Astrocyte (in vitro differentiated cells and primary cell): ENCODE results near the gene TRIM47.

Experiments
- EZH2 ChIP-seq: IDR thresholded peaks from 2 replicates; pipeline ENCODE4 v1.6.1; 2012; ENCODE audit warnings: mild to moderate bottlenecking, low read length, inconsistent platforms; ENCODE audit not compliant: insufficient read depth
- TF ChIP-seq, protein P1 (sequence below): IDR thresholded peaks from 2 replicates; pipeline ENCODE4 v1.5.1; 2011; ENCODE audit warnings: low read depth, mild to moderate bottlenecking, inconsistent platforms, low read length, moderate library complexity; ENCODE audit not compliant: insufficient read depth

DNA sequence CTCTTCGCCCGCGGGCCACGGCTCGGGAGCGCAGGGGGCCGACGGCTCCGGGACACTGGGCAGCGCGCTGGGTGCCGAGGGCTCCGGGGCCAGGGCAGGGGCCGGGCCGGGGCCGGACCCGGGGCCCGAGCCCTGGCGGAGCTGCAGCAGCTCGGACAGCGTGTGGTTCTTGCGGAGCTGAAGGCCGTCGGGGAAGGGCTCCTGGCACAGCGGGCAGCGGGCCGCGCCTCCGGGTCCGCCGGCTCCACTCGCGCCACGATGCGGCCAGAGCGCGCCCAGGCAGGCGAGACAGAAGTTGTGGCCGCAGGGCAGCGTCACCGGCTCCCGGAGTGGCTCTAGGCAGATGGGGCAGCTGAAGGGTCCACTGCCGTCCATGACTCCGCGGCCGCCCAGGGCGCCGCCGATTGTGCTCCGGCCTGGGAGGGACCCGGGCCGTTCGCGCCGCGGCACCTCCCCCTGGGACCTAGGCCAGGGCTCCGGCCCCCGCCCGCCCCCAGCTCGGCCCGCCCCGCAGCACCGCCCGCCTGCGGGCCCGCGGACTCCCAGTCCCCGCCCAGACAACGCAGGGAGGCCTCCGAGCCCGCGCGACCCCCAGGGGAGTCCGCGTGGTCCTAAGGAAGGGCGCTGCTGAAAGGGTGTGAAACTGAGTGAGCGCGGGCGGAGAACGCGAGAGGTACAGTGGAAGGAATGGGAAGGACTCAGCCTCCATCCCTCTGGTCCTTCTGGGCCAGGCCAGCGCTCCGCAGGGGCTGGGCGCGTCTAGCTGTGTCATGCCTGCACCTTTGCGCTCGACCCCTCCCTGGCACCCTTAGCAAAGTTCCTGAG is at the start of gene TRIM47:
- TF ChIP-seq, protein P1, sequence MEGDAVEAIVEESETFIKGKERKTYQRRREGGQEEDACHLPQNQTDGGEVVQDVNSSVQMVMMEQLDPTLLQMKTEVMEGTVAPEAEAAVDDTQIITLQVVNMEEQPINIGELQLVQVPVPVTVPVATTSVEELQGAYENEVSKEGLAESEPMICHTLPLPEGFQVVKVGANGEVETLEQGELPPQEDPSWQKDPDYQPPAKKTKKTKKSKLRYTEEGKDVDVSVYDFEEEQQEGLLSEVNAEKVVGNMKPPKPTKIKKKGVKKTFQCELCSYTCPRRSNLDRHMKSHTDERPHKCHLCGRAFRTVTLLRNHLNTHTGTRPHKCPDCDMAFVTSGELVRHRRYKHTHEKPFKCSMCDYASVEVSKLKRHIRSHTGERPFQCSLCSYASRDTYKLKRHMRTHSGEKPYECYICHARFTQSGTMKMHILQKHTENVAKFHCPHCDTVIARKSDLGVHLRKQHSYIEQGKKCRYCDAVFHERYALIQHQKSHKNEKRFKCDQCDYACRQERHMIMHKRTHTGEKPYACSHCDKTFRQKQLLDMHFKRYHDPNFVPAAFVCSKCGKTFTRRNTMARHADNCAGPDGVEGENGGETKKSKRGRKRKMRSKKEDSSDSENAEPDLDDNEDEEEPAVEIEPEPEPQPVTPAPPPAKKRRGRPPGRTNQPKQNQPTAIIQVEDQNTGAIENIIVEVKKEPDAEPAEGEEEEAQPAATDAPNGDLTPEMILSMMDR, result no peak
- no peak for TF ChIP-seq EZH2
